K562 (cell line): ENCODE results near the gene LRRC58. TPM values are rescaled to one million over a fixed set of nuclear protein-coding genes. Genes with fewer than 3 reads are reported as not detected.

ENCODE experiments used
- ATAC-seq: fragments of 200-7000 bp; cut with Tn5 transposase; 3 replicates; pipeline ENCODE4 v1.9.1; 2020; ENCODE audit warnings: moderate library complexity
- BruUV-seq: library from RNA; stranded (reverse); fragments of 400-500 nt; replicated peaks from 2 replicates; lab custom pipeline; 2021; lab: Mats Ljungman, UMichigan
- CTCF ChIA-PET: fragments of 300-600 bp; formaldehyde crosslinking; extraction: SDS; loops from one replicate; lab custom pipeline; 2021; ENCODE audit warnings: low intra/inter-chr PET ratio; lab: Yijun Ruan, JAX
- POLR2A ChIA-PET: fragments of 300-600, 350-650 bp; sonication (Branson Sonifier 250); formaldehyde crosslinking; extraction: SDS; loops from one replicate; lab custom pipeline; 2021; ENCODE audit warnings: antibody characterized with exemption, inconsistent platforms; lab: Yijun Ruan, JAX
- DNase-seq, 4 experiments: peaks; one replicate each; pipeline versions ENCODE4 v3.0.0 to v3.0.0-alpha.2; 2011 to 2018; ENCODE audit warnings: low spot score in 3 of 4, mixed read lengths in 3 of 4; ENCODE audit errors: extremely low read depth in 1 of 4
- FAIRE-seq: peaks from 2 replicates; lab custom pipeline; 2011; peaks lifted over from hg19 to GRCh38; lab: Jason Lieb, UNC
- H2AFZ ChIP-seq: 2 replicates; pipeline ENCODE4 v1.6.0; 2011; ENCODE audit warnings: low read depth, low read length, control low read depth, inconsistent platforms
- H3K27ac ChIP-seq: fragments of 200-600 bp; 3 replicates; pipeline ENCODE4 v1.8.0; 2011; ENCODE audit warnings: low read depth, mild to moderate bottlenecking, control low read depth, inconsistent platforms, low read length, moderate library complexity, mixed read lengths; ENCODE audit errors: extremely low read depth
- H3K27me3 ChIP-seq, 2 experiments: fragments of 300-600 bp in 1 of 2; 2 replicates in 1 of 2; 3 replicates in 1 of 2; pipeline versions ENCODE4 v1.6.0 to v1.8.0; 2011; ENCODE audit warnings: inconsistent platforms in 2 of 2, low read length in 2 of 2, mild to moderate bottlenecking in 1 of 2, mixed read lengths in 1 of 2, moderate library complexity in 1 of 2; ENCODE audit not compliant: control insufficient read depth in 2 of 2, insufficient read depth in 2 of 2
- H3K36me3 ChIP-seq: fragments of 300-600 bp; 3 replicates; pipeline ENCODE4 v1.8.0; 2011; ENCODE audit warnings: mild to moderate bottlenecking, low read length, inconsistent platforms; ENCODE audit not compliant: control insufficient read depth, insufficient read depth
- H3K4me1 ChIP-seq, 2 experiments: fragments of 200-600 bp in 1 of 2; replicated peaks in 1 of 2; 2 replicates in 1 of 2; 3 replicates in 1 of 2; pipeline versions ENCODE4 v1.5.1 to v1.8.0; 2011; ENCODE audit warnings: inconsistent platforms in 2 of 2, low read length in 2 of 2, mild to moderate bottlenecking in 1 of 2, mixed read lengths in 1 of 2, moderate library complexity in 1 of 2; ENCODE audit not compliant: control insufficient read depth in 2 of 2, insufficient read depth in 2 of 2
- H3K4me2 ChIP-seq: 2 replicates; pipeline ENCODE4 v1.6.1; 2011; ENCODE audit warnings: low read length, control low read depth, inconsistent platforms, mixed read lengths; ENCODE audit not compliant: insufficient read depth
- H3K4me3 ChIP-seq: fragments of 200-600 bp; sonication (generic), shearing (Covaris generic); 2 replicates; pipeline ENCODE4 v1.5.1; 2016; ENCODE audit warnings: control low read depth, inconsistent platforms
- H3K79me2 ChIP-seq: fragments of 200-600 bp; 3 replicates; pipeline ENCODE4 v1.8.0; 2011; ENCODE audit warnings: low read length, inconsistent platforms; ENCODE audit not compliant: control insufficient read depth, insufficient read depth
- H3K9ac ChIP-seq, 2 experiments: 2 replicates each; pipeline versions ENCODE4 v1.6.0 to v1.6.1; 2011; ENCODE audit warnings: low read depth in 2 of 2, low read length in 2 of 2, control low read depth in 1 of 2, inconsistent platforms in 1 of 2, mild to moderate bottlenecking in 1 of 2, mixed read lengths in 1 of 2; ENCODE audit not compliant: insufficient read depth in 1 of 2
- H3K9me1 ChIP-seq: one replicate; pipeline ENCODE4 v1.6.0; 2011; ENCODE audit warnings: inconsistent platforms, mild to moderate bottlenecking, low read length, moderate library complexity; ENCODE audit not compliant: control insufficient read depth, insufficient read depth
- H3K9me3 ChIP-seq: replicated peaks from 2 replicates; pipeline ENCODE4 v1.5.1; 2011; ENCODE audit warnings: low read depth, low read length, inconsistent platforms; ENCODE audit not compliant: control insufficient read depth, insufficient read depth
- H4K20me1 ChIP-seq: replicated peaks from 2 replicates; pipeline ENCODE4 v1.6.1; 2011; ENCODE audit warnings: low read length, inconsistent platforms, mixed read lengths; ENCODE audit not compliant: control insufficient read depth, insufficient read depth
- CBX3 ChIP-seq, 2 experiments: IDR thresholded peaks; 1 replicate in 1 of 2; 2 replicates in 1 of 2; pipeline ENCODE4 v1.6.1; 2012; ENCODE audit warnings: inconsistent platforms in 2 of 2, low read length in 2 of 2, borderline replicate concordance in 1 of 2, control low read depth in 1 of 2
- ETV1 ChIP-seq: fragments of 450-650 bp; conservative IDR thresholded peaks from 2 replicates; pipeline ENCODE4 v1.6.1; 2016; ENCODE audit warnings: missing genetic modification characterization, control low read depth, low read depth, missing compliant biosample characterization
- GTF2F1 ChIP-seq: IDR thresholded peaks from 2 replicates; pipeline ENCODE4 v1.6.1; 2011; ENCODE audit warnings: low read depth, low read length, improper control_type of control experiment
- MLLT1 ChIP-seq, 2 experiments: fragments of 450-650 bp; IDR thresholded peaks; 2 replicates each; pipeline ENCODE4 v1.6.1; 2016
- PTTG1 ChIP-seq: fragments of 450-650 bp; IDR thresholded peaks from 2 replicates; pipeline ENCODE4 v1.6.1; 2016; ENCODE audit warnings: low read depth, mild to moderate bottlenecking, missing genetic modification characterization, missing compliant biosample characterization
- RAD51 ChIP-seq: fragments of 450-650 bp; IDR thresholded peaks from 2 replicates; pipeline ENCODE4 v1.7.1; 2016; ENCODE audit warnings: low read depth, mild to moderate bottlenecking, borderline replicate concordance
- TRIM28 ChIP-seq: fragments of 450-650 bp; IDR thresholded peaks from 2 replicates; pipeline ENCODE4 v1.6.1; 2017
- ZFP1 ChIP-seq: fragments of 450-650 bp; formaldehyde crosslinking; IDR thresholded peaks from 2 replicates; pipeline ENCODE4 v1.4.0; 2020; ENCODE audit warnings: mild to moderate bottlenecking, mixed read lengths
- ZNF436 ChIP-seq: fragments of 250-450, 450-650 bp; sonication (Bioruptor Pico); formaldehyde crosslinking; IDR thresholded peaks from 2 replicates; pipeline ENCODE4 v1.7.0; 2020; ENCODE audit warnings: mild to moderate bottlenecking
- ZNF586 ChIP-seq: fragments of 450-650 bp; formaldehyde crosslinking; conservative IDR thresholded peaks from 2 replicates; pipeline ENCODE4 v1.4.0; 2020; ENCODE audit warnings: mild to moderate bottlenecking, moderate library complexity
- ZNF696 ChIP-seq: fragments of 250-450 bp; sonication (Bioruptor Pico); conservative IDR thresholded peaks from 2 replicates; pipeline ENCODE4 v1.4.0; 2020; ENCODE audit warnings: mild to moderate bottlenecking, moderate library complexity
- WGBS: fragments of 100-300 bp; shearing (Covaris generic); methylation state at CpG from one replicate; pipeline ENCODE4 v1.1.6; 2016; ENCODE audit warnings: low coverage, mixed read lengths; ENCODE audit not compliant: insufficient coverage; ENCODE audit errors: missing lambda C conversion rate; 5-methylcytosine and 5-hydroxymethylcytosine counted together
- in situ Hi-C: fragments of 300-500 bp; cut with MboI; formaldehyde crosslinking; loops from 4 replicates; pipeline ENCODE4 v1.15.0; 2018; ENCODE audit warnings: inconsistent platforms, mixed read lengths
- intact Hi-C: fragments of 100-400 bp; cut with micrococcal nuclease; formaldehyde crosslinking; loops from 2 replicates; pipeline ENCODE4 v1.14.2; 2022
- polyA plus RNA-seq, 8 experiments: library from polyadenylated mRNA; depleted of rRNA in 4 of 8; stranded (reverse) in 5 of 8; unstranded in 3 of 8; fragments of >200 nt; fragmentation: Nextera tagmentation in 2 of 8; fragmentation: Illumina TruSeq in 1 of 8; extraction: Ambion mirVana in 2 of 8; extraction: Trizol in 1 of 8; gene quantifications; 2 replicates each; pipeline versions ENCODE4 v1.2.1 to v1.2.3, GENCODE V29; 2011 to 2014; ENCODE audit warnings: inconsistent platforms in 1 of 8, missing spikeins in 1 of 8
- total RNA-seq, 7 experiments: library from RNA; depleted of rRNA in 6 of 7; stranded (reverse); fragments of >200 nt in 6 of 7; fragmentation: Illumina TruSeq in 2 of 7; extraction: Trizol in 2 of 7; gene quantifications; 2 replicates each; pipeline versions ENCODE4 v1.2.1 to v1.2.3, GENCODE V29; 2011 to 2021; ENCODE audit warnings: low replicate concordance in 1 of 7
- TF ChIP-seq, protein P1 (sequence below): fragments of 200-400 bp; formaldehyde crosslinking; IDR thresholded peaks from 2 replicates; pipeline ENCODE4 v1.6.1; 2017; ENCODE audit warnings: mild to moderate bottlenecking, low read depth, low read length, moderate library complexity

Gene LRRC58
- total and polyA plus RNA-seq, 9 of the 15 experiments (the other 6 are each of a cell fraction or from before 2014, with no cell fraction given): 5.6 to 26.6 (median 14.8) TPM

- no peaks in the 10 kb centered on the region for H3K27me3 ChIP-seq
- no peak for DNase-seq
- no peak overlapping the region for H3K4me2 ChIP-seq
- peaks cover 45% of the 10 kb centered on the region for H3K36me3 ChIP-seq
- CTCF ChIA-PET: no interaction called here
- no peak overlapping the region for H3K9ac ChIP-seq
- no TSS peak for BruUV-seq
- no peaks in the 10 kb centered on the region for H3K9me1 ChIP-seq
- intact Hi-C loops (no loop called here), in situ Hi-C loops (no loop called here)
- ATAC-seq: no peak
- peaks cover 73% of the 10 kb centered on the region for H3K79me2 ChIP-seq
- H3K4me1 ChIP-seq: peaks cover 0 to 5% of the 10 kb centered on the region in 2 experiments; a peak in 3 of 5 replicates
- H2AFZ ChIP-seq: no peak overlapping the region
- no peak overlapping the region for H3K4me3 ChIP-seq
- 97% methylated on average over 3 of the region's 3 CpGs for WGBS
- H3K27ac ChIP-seq: no peak overlapping the region
- POLR2A ChIA-PET: interaction anchor here (0.9 kb wide), 1 partner anchor 10 kb away, joined by 3 read pairs; the partner anchor contains the start of gene LRRC58
- H4K20me1 ChIP-seq: no peaks in the 10 kb centered on the region
- TF ChIP-seq ZNF586 (CRISPR knock-in tag) (no peak), CBX3 (IDR thresholded peaks at IDR 0.05; ENCODE audit: borderline replicate concordance in 1 of 2, low read length in 2 of 2) (0 out of 3 replicates have a peak, but pooled peaks of 1 of the 2 experiments have one; percentile 42), ZFP1 (CRISPR knock-in tag) (peak; percentile 89), TRIM28 (0 out of 2 replicates have a peak, but pooled peaks have one; percentile 45)
- no peak for FAIRE-seq
- H3K9me3 ChIP-seq: peaks cover 2% of the 10 kb centered on the region; the same call in 1 of the 2 replicates
These were observed 9.8 kb downstream of the LRRC58 start for GRCh38 chr3:120339362-120339761.

GRCh38 chr3:120338517-120338916 is 10.6 kb downstream of the LRRC58 start:
- 100% methylated on average over 1 of the region's 1 CpG for WGBS
- BruUV-seq: no TSS peak
- no peak overlapping the region for H2AFZ ChIP-seq
- no peak overlapping the region for H3K27ac ChIP-seq
- ChIA-PET POLR2A (no interaction called here), CTCF (no interaction called here)
- peaks cover 66% of the 10 kb centered on the region for H3K79me2 ChIP-seq
- FAIRE-seq (no peak), DNase-seq (no peak), ATAC-seq (no peak)
- peaks cover 2% of the 10 kb centered on the region; the same call in 1 of the 2 replicates for H3K9me3 ChIP-seq
- H3K4me3 ChIP-seq: no peak overlapping the region
- H3K4me2 ChIP-seq: no peak overlapping the region
- H3K36me3 ChIP-seq: peaks cover 44% of the 10 kb centered on the region
- peaks cover 0 to 5% of the 10 kb centered on the region in 2 experiments; a peak in 2 of 5 replicates for H3K4me1 ChIP-seq
- H3K9ac ChIP-seq: no peak overlapping the region
- in situ Hi-C loops (no loop called here), intact Hi-C loops (no loop called here)
- H3K27me3 ChIP-seq: no peaks in the 10 kb centered on the region
- H4K20me1 ChIP-seq: no peaks in the 10 kb centered on the region
- no peaks in the 10 kb centered on the region for H3K9me1 ChIP-seq
- TF ChIP-seq ETV1 (no peak), ZNF696 (CRISPR knock-in tag) (no peak), ZNF436 (CRISPR knock-in tag) (no peak), MLLT1 (IDR thresholded peaks at IDR 0.05) (no peak), RAD51 (no peak), GTF2F1 (no peak), PTTG1 (tag) (no peak)
- TF ChIP-seq, protein P1, sequence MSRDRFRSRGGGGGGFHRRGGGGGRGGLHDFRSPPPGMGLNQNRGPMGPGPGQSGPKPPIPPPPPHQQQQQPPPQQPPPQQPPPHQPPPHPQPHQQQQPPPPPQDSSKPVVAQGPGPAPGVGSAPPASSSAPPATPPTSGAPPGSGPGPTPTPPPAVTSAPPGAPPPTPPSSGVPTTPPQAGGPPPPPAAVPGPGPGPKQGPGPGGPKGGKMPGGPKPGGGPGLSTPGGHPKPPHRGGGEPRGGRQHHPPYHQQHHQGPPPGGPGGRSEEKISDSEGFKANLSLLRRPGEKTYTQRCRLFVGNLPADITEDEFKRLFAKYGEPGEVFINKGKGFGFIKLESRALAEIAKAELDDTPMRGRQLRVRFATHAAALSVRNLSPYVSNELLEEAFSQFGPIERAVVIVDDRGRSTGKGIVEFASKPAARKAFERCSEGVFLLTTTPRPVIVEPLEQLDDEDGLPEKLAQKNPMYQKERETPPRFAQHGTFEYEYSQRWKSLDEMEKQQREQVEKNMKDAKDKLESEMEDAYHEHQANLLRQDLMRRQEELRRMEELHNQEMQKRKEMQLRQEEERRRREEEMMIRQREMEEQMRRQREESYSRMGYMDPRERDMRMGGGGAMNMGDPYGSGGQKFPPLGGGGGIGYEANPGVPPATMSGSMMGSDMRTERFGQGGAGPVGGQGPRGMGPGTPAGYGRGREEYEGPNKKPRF: no peak
